H1 (cell line): Measurements from ENCODE around the gene POLR2F. TPM values are rescaled to one million over a fixed set of nuclear protein-coding genes. Genes with fewer than 3 reads are reported as not detected.

Source experiments
- CTCF ChIA-PET: fragments of 300-600 bp; sonication (Branson Sonifier 250); formaldehyde crosslinking; loops from one replicate; lab custom pipeline; 2021; ENCODE audit not compliant: partially characterized antibody; lab: Charles Lee
- POLR2A ChIA-PET: fragments of 300-600 bp; sonication (Branson Sonifier 250); formaldehyde crosslinking; loops from one replicate; lab custom pipeline; 2021; ENCODE audit warnings: inconsistent platforms; ENCODE audit not compliant: partially characterized antibody; lab: Charles Lee
- DNase-seq, 2 experiments: peaks; one replicate each; pipeline versions ENCODE4 v3.0.0 to v3.0.0-alpha.2; 2010 to 2022; ENCODE audit warnings: low spot score in 2 of 2, low read depth in 1 of 2, mixed read lengths in 1 of 2
- FAIRE-seq: peaks from 2 replicates; lab custom pipeline; 2011; peaks lifted over from hg19 to GRCh38; lab: Jason Lieb, UNC
- H2AFZ ChIP-seq: 2 replicates; pipeline ENCODE4 v1.8.1; 2012; ENCODE audit warnings: low read length, inconsistent platforms
- H2AK5ac ChIP-seq: 2 replicates; pipeline ENCODE4 v1.6.1; 2013; ENCODE audit warnings: low read depth, low read length
- H2BK120ac ChIP-seq: replicated peaks from 2 replicates; pipeline ENCODE3; 2013; ENCODE audit warnings: low read depth, low read length, inconsistent platforms
- H2BK12ac ChIP-seq: 2 replicates; pipeline ENCODE4 v1.6.1; 2013; ENCODE audit warnings: low read depth, low read length
- H2BK15ac ChIP-seq: 2 replicates; pipeline ENCODE4 v1.6.1; 2013; ENCODE audit warnings: low read length
- H2BK20ac ChIP-seq: 2 replicates; pipeline ENCODE4 v1.6.1; 2013; ENCODE audit warnings: low read length
- H2BK5ac ChIP-seq: 2 replicates; pipeline ENCODE4 v1.6.1; 2013; ENCODE audit warnings: low read depth, low read length
- H3K14ac ChIP-seq: 2 replicates; pipeline ENCODE4 v1.6.1; 2013; ENCODE audit warnings: inconsistent platforms; ENCODE audit not compliant: insufficient read length
- H3K18ac ChIP-seq: 2 replicates; pipeline ENCODE4 v1.6.1; 2013; ENCODE audit warnings: low read length; ENCODE audit errors: extremely low read depth
- H3K23ac ChIP-seq: 2 replicates; pipeline ENCODE4 v1.6.1; 2013; ENCODE audit warnings: inconsistent platforms; ENCODE audit not compliant: insufficient read length
- H3K23me2 ChIP-seq: 2 replicates; pipeline ENCODE4 v1.6.1; 2013; ENCODE audit warnings: low read depth, low read length
- H3K27ac ChIP-seq: 2 replicates; pipeline ENCODE4 v1.6.1; 2011; ENCODE audit warnings: low read depth, low read length, inconsistent platforms
- H3K27me3 ChIP-seq, 4 experiments: replicated peaks in 1 of 4; 1 replicate in 1 of 4; 2 replicates in 3 of 4; pipeline versions ENCODE4 v1.6.1 to v1.8.1; 2011 to 2013; ENCODE audit warnings: low read length in 3 of 4, mild to moderate bottlenecking in 3 of 4, inconsistent platforms in 2 of 4, mixed read lengths in 2 of 4, moderate library complexity in 1 of 4; ENCODE audit not compliant: control insufficient read depth in 3 of 4, insufficient read depth in 3 of 4; ENCODE audit errors: extremely low read depth in 1 of 4
- H3K36me3 ChIP-seq, 4 experiments: 2 replicates each; pipeline versions ENCODE4 v1.6.1 to v1.8.1; 2011 to 2013; ENCODE audit warnings: mild to moderate bottlenecking in 4 of 4, low read length in 3 of 4, moderate library complexity in 2 of 4, control low read depth in 1 of 4, inconsistent platforms in 1 of 4; ENCODE audit not compliant: insufficient read depth in 4 of 4, control insufficient read depth in 2 of 4
- H3K4ac ChIP-seq: replicated peaks from 2 replicates; pipeline ENCODE3; 2013; ENCODE audit warnings: low read length, low read depth, mixed read lengths, inconsistent platforms; ENCODE audit not compliant: insufficient read length
- H3K4me1 ChIP-seq, 4 experiments: replicated peaks in 1 of 4; 1 replicate in 1 of 4; 2 replicates in 3 of 4; pipeline versions ENCODE4 v1.6.1 to v1.8.1; 2011 to 2013; ENCODE audit warnings: low read length in 3 of 4, inconsistent platforms in 2 of 4, mixed read lengths in 1 of 4; ENCODE audit not compliant: insufficient read depth in 4 of 4, control insufficient read depth in 3 of 4
- H3K4me2 ChIP-seq, 2 experiments: 2 replicates each; pipeline versions ENCODE4 v1.6.1 to v1.8.1; 2011 to 2013; ENCODE audit warnings: low read depth in 2 of 2, low read length in 2 of 2, control low read depth in 1 of 2, inconsistent platforms in 1 of 2, mild to moderate bottlenecking in 1 of 2; ENCODE audit not compliant: insufficient read depth in 1 of 2
- H3K4me3 ChIP-seq, 4 experiments: fragments of 200-600, 300-600 bp in 1 of 4; sonication (generic), shearing (Covaris generic), sonication (Bioruptor Twin) in 1 of 4; 2 replicates each; pipeline versions ENCODE4 v1.5.1 to v1.8.1; 2011 to 2016; ENCODE audit warnings: low read length in 4 of 4, low read depth in 3 of 4, control low read depth in 2 of 4, inconsistent platforms in 2 of 4, mild to moderate bottlenecking in 2 of 4, mixed read lengths in 1 of 4, moderate library complexity in 1 of 4; ENCODE audit not compliant: insufficient read depth in 2 of 4; ENCODE audit errors: extremely low read depth in 1 of 4
- H3K56ac ChIP-seq: replicated peaks from 2 replicates; pipeline ENCODE3; 2013; ENCODE audit warnings: low read depth, mild to moderate bottlenecking, mixed read lengths, low read length, inconsistent platforms; ENCODE audit not compliant: insufficient read length
- H3K79me1 ChIP-seq: 2 replicates; pipeline ENCODE4 v1.6.1; 2013; ENCODE audit warnings: low read depth, low read length, control low read depth
- H3K79me2 ChIP-seq, 2 experiments: 2 replicates each; pipeline versions ENCODE4 v1.6.1 to v1.8.1; 2012 to 2013; ENCODE audit warnings: low read length in 2 of 2, mild to moderate bottlenecking in 2 of 2, inconsistent platforms in 1 of 2; ENCODE audit not compliant: insufficient read depth in 2 of 2, control insufficient read depth in 1 of 2
- H3K9ac ChIP-seq, 4 experiments: replicated peaks in 1 of 4; 1 replicate in 1 of 4; 2 replicates in 3 of 4; pipeline versions ENCODE4 v1.6.1 to v1.8.1; 2011 to 2013; ENCODE audit warnings: low read depth in 3 of 4, low read length in 3 of 4, control low read depth in 2 of 4, mild to moderate bottlenecking in 2 of 4, moderate library complexity in 2 of 4, inconsistent platforms in 1 of 4; ENCODE audit errors: extremely low read depth in 1 of 4
- H3K9me3 ChIP-seq, 2 experiments: 2 replicates each; pipeline versions ENCODE4 v1.6.1 to v1.8.1; 2012 to 2013; ENCODE audit warnings: mild to moderate bottlenecking in 2 of 2, moderate library complexity in 2 of 2, control low read depth in 1 of 2, inconsistent platforms in 1 of 2, low read depth in 1 of 2, low read length in 1 of 2, mixed read lengths in 1 of 2; ENCODE audit not compliant: insufficient read depth in 2 of 2
- H4K20me1 ChIP-seq, 2 experiments: replicated peaks in 1 of 2; 2 replicates each; pipeline versions ENCODE3 to v1.8.1; 2011 to 2013; ENCODE audit warnings: inconsistent platforms in 2 of 2, low read length in 2 of 2, mild to moderate bottlenecking in 1 of 2; ENCODE audit not compliant: insufficient read depth in 2 of 2, control insufficient read depth in 1 of 2
- H4K5ac ChIP-seq: 2 replicates; pipeline ENCODE4 v1.6.1; 2013; ENCODE audit warnings: low read length, low read depth, mixed read lengths, inconsistent platforms; ENCODE audit not compliant: insufficient read length
- H4K8ac ChIP-seq: 2 replicates; pipeline ENCODE4 v1.8.0; 2013; ENCODE audit warnings: mild to moderate bottlenecking, moderate library complexity, low read length, inconsistent platforms; ENCODE audit not compliant: insufficient read depth; ENCODE audit errors: extremely low read depth
- H4K91ac ChIP-seq: replicated peaks from 2 replicates; pipeline ENCODE3; 2013; ENCODE audit warnings: low read length, mixed read lengths, inconsistent platforms; ENCODE audit not compliant: insufficient read length
- ASH2L ChIP-seq: fragments of 200-600, 300-600 bp; sonication (generic); IDR thresholded peaks from one replicate; pipeline ENCODE4 v1.7.1; 2017; ENCODE audit warnings: low read length
- E2F6 ChIP-seq: IDR thresholded peaks from 2 replicates; pipeline ENCODE4 v1.6.1; 2012; ENCODE audit warnings: inconsistent platforms
- EP300 ChIP-seq, 2 experiments: IDR thresholded peaks; 1 replicate in 1 of 2; 2 replicates in 1 of 2; pipeline ENCODE4 v1.6.1; 2011 to 2012; ENCODE audit warnings: low read depth in 2 of 2, low read length in 2 of 2, mild to moderate bottlenecking in 2 of 2, borderline replicate concordance in 1 of 2, inconsistent platforms in 1 of 2, moderate library complexity in 1 of 2
- JUN ChIP-seq: IDR thresholded peaks from 2 replicates; pipeline ENCODE4 v1.6.1; 2011; ENCODE audit warnings: low read depth, mild to moderate bottlenecking, improper control_type of control experiment, low read length
- KDM1A ChIP-seq: fragments of 200-600, 300-600 bp; sonication (generic); IDR thresholded peaks from 2 replicates; pipeline ENCODE4 v1.7.1; 2016; ENCODE audit warnings: mild to moderate bottlenecking, low read length, borderline replicate concordance
- PHF8 ChIP-seq: fragments of 200-600 bp; sonication (generic); conservative IDR thresholded peaks from 2 replicates; pipeline ENCODE4 v1.7.1; 2012; ENCODE audit warnings: low read depth, mild to moderate bottlenecking, inconsistent platforms, low read length, moderate library complexity
- RBBP5 ChIP-seq: IDR thresholded peaks from 2 replicates; pipeline ENCODE4 v1.7.1; 2012; ENCODE audit warnings: low read depth, mild to moderate bottlenecking, inconsistent platforms, low read length, moderate library complexity, borderline replicate concordance
- TCF12 ChIP-seq: IDR thresholded peaks from 2 replicates; pipeline ENCODE4 v1.6.1; 2011; ENCODE audit warnings: low read depth, mild to moderate bottlenecking, low read length
- WGBS, 2 experiments: shearing (Covaris generic) in 1 of 2; methylation state at CpG; one replicate each; pipeline versions ENCODE4 v1.1.6 to v1.1.7; 2013 to 2015; ENCODE audit warnings: low lambda C conversion rate in 2 of 2, mixed read lengths in 2 of 2, inconsistent platforms in 1 of 2, low coverage in 1 of 2, missing lambda C conversion rate in 1 of 2; ENCODE audit not compliant: insufficient replicate concordance in 2 of 2, insufficient coverage in 1 of 2, insufficient read length in 1 of 2; ENCODE audit errors: extremely low coverage in 1 of 2, missing lambda C conversion rate in 1 of 2; 5-methylcytosine and 5-hydroxymethylcytosine counted together
- polyA plus RNA-seq, 7 experiments: library from polyadenylated mRNA; depleted of rRNA in 3 of 7; stranded (reverse) in 5 of 7; unstranded in 2 of 7; fragments of >200 nt in 5 of 7; fragments of 200-250 nt in 2 of 7; gene quantifications; 1 replicate in 5 of 7; 2 replicates in 1 of 7; 4 replicates in 1 of 7; pipeline versions ENCODE4 v1.2.1 to v1.2.3, GENCODE V29; 2011 to 2013; ENCODE audit warnings: missing spikeins in 2 of 7, mixed read lengths in 2 of 7
- total RNA-seq: library from RNA; stranded (reverse); fragmentation: NEBNext Ultra II Directional; extraction: Animal tissue kit (Norgen Biotek cat#: 25700); gene quantifications from 2 replicates; pipeline ENCODE4 v1.2.1, GENCODE V29; 2021
- TF ChIP-seq, protein P1 (sequence below): IDR thresholded peaks from 2 replicates; pipeline ENCODE4 v1.6.1; 2012; ENCODE audit warnings: low read length, inconsistent platforms

The POLR2F gene
- total and polyA plus RNA-seq, 2 of the 8 experiments (the other 6 are each of a cell fraction or from before 2014, with no cell fraction given): 150 to 176 TPM

DNA sequence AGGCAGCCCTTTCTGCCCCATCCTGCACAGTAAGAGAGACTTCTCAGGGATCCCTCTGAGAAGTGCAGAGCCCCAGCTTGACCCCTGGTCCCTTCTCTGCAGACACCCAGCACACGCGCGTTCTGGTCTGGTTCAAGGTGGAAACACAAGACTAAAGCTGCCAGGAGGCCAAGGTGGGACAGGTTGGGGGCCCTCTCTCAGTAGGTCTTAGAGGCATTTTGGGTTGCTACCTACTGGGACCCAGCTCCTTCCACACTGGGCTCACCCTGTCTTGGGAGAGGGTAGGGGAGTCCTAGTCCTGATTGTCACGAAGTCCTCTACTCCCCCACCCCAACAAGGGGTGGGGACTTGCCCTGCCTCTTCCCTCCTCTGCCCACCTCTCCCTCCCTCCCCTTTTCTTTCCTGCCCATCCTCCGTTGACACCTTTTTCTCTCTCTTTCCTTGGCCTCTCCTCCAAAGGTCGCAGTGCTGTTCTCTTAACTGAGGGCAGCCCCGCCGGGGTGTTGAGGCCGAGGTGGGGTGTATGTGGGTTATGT lies 31.6 kb downstream of the POLR2F start:
- CTCF ChIA-PET: interaction anchor here (0.7 to 3.9 kb wide), 5 partner anchors 9 to 941 kb away, joined by 3 to 20 read pairs (median 7); no protein-coding TSS in a partner anchor
- peaks cover 2 to 4% of the 10 kb centered on the region in 2 experiments for H4K20me1 ChIP-seq
- H3K27ac ChIP-seq: no peak overlapping the region
- H2BK5ac ChIP-seq: no peak overlapping the region; the same call in 1 of the 2 replicates
- no peak overlapping the region for H4K91ac ChIP-seq
- H3K56ac ChIP-seq: no peak overlapping the region
- no peaks in the 10 kb centered on the region for H3K9me3 ChIP-seq
- no peak overlapping the region for H3K14ac ChIP-seq
- H2AK5ac ChIP-seq: no peak overlapping the region
- no peak overlapping the region for H2BK120ac ChIP-seq
- H3K27me3 ChIP-seq: peaks cover 0 to 19% (median 12%) of the 10 kb centered on the region in 4 experiments; a peak in 5 of 7 replicates
- peaks cover 0 to 22% (median 11%) of the 10 kb centered on the region in 4 experiments; a peak in 6 of 7 replicates for H3K4me1 ChIP-seq
- no peak for FAIRE-seq
- no peak overlapping the region for H2AFZ ChIP-seq
- peak overlapping the region; percentile 64; the same call in 1 of the 2 replicates for H2BK12ac ChIP-seq
- H2BK15ac ChIP-seq: peak overlapping the region; percentile 74; the same call in 1 of the 2 replicates
- H3K4me2 ChIP-seq: peak overlapping the region in 1 of 2 experiments; percentile 83; a peak in 1 of 4 replicates
- no peak overlapping the region for H4K8ac ChIP-seq
- H3K23me2 ChIP-seq: peaks cover 13% of the 10 kb centered on the region; the same call in 1 of the 2 replicates
- H3K23ac ChIP-seq: no peak overlapping the region
- WGBS, 2 experiments: 82% methylated on average over 9 of the region's 9 CpGs; no CpG with 5 or more reads in 1 of the 2 experiments
- no peak for DNase-seq
- POLR2A ChIA-PET: interaction anchor here (0.8 to 1.9 kb wide), 2 partner anchors 8 to 10 kb away, joined by 4 to 8 read pairs; no protein-coding TSS in a partner anchor
- H3K18ac ChIP-seq: peak overlapping the region; percentile 66
- TF ChIP-seq KDM1A (no peak), TCF12 (no peak), JUN (no peak), E2F6 (no peak), ASH2L (no peak), RBBP5 (no peak), PHF8 (no peak), EP300 (IDR thresholded peaks at IDR 0.05; ENCODE audit: borderline replicate concordance in 1 of 2, low read depth in 2 of 2, low read length in 2 of 2) (no peak)
- TF ChIP-seq, protein P1, sequence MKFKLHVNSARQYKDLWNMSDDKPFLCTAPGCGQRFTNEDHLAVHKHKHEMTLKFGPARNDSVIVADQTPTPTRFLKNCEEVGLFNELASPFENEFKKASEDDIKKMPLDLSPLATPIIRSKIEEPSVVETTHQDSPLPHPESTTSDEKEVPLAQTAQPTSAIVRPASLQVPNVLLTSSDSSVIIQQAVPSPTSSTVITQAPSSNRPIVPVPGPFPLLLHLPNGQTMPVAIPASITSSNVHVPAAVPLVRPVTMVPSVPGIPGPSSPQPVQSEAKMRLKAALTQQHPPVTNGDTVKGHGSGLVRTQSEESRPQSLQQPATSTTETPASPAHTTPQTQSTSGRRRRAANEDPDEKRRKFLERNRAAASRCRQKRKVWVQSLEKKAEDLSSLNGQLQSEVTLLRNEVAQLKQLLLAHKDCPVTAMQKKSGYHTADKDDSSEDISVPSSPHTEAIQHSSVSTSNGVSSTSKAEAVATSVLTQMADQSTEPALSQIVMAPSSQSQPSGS: no peak
- H3K79me1 ChIP-seq: no peaks in the 10 kb centered on the region
- H3K36me3 ChIP-seq: no peaks in the 10 kb centered on the region; a peak in 1 of 8 replicates
- H2BK20ac ChIP-seq: peak overlapping the region; percentile 67; the same call in 1 of the 2 replicates
- H3K4ac ChIP-seq: no peak overlapping the region
- no peaks in the 10 kb centered on the region for H3K79me2 ChIP-seq
- no peak overlapping the region for H4K5ac ChIP-seq
- no peak overlapping the region; a peak in 1 of 8 replicates for H3K4me3 ChIP-seq
- H3K9ac ChIP-seq: no peak overlapping the region
